Measurements from ENCODE around the gene TFCP2L1. TPM values are rescaled to one million over a fixed set of nuclear protein-coding genes. Genes with fewer than 3 reads are reported as not detected.

Gene TFCP2L1
- total RNA-seq, 1 donor, result under 0.01 TPM

DNA sequence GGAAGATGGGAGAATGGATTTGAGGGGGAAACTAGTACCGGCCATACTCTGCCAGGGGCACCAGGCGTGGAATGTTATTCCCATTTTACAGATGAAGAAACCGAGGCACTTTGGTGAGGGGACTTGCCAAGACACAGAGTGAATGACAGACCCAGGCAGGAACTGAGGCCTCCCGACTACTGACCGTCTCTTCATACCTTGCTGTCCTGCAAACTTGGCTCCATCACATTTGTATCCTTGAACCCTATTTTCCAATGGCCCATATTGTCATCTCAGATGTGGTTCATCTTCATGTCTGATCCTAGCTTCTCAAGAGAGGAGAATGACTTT, 6.2 kb upstream of the TFCP2L1 start:
- Histone ChIP-seq H2AFZ (ENCODE audit: low read length) (no peak overlapping the region), H3K27me3 (ENCODE audit: insufficient read depth, low read length) (peaks cover under 1% of the 10 kb centered on the region), H3K36me3 (ENCODE audit: insufficient read depth, low read length) (no peaks in the 10 kb centered on the region), H3K79me2 (ENCODE audit: insufficient read depth, low read length) (no peaks in the 10 kb centered on the region), H3K9me3 (ENCODE audit: low read depth, low read length) (no peaks in the 10 kb centered on the region), H4K20me1 (ENCODE audit: insufficient read depth, low read length) (no peaks in the 10 kb centered on the region), H3K4me3 (ENCODE audit: insufficient read depth, low read length) (no peak overlapping the region), H3K4me1 (ENCODE audit: insufficient read depth, low read length) (no peaks in the 10 kb centered on the region), H3K4me2 (ENCODE audit: insufficient read depth, low read length) (no peak overlapping the region), H3K27ac (ENCODE audit: low read depth, low read length) (no peak overlapping the region)
- DNase-seq (ENCODE audit: insufficient read length, low spot score, missing footprints), result no peak
- no peak for TF ChIP-seq CTCF (IDR thresholded peaks at IDR 0.05; ENCODE audit: extremely low read depth, low read depth, low read length)

- Histone ChIP-seq H3K4me3 (ENCODE audit: insufficient read depth, low read length) (no peak overlapping the region), H3K9me3 (ENCODE audit: low read depth, low read length) (no peaks in the 10 kb centered on the region), H2AFZ (ENCODE audit: low read length) (no peak overlapping the region), H3K27me3 (ENCODE audit: insufficient read depth, low read length) (peaks cover 15% of the 10 kb centered on the region), H3K27ac (ENCODE audit: low read depth, low read length) (no peak overlapping the region), H3K36me3 (ENCODE audit: insufficient read depth, low read length) (no peaks in the 10 kb centered on the region), H3K4me2 (ENCODE audit: insufficient read depth, low read length) (no peak overlapping the region), H3K79me2 (ENCODE audit: insufficient read depth, low read length) (no peaks in the 10 kb centered on the region), H4K20me1 (ENCODE audit: insufficient read depth, low read length) (no peaks in the 10 kb centered on the region), H3K4me1 (ENCODE audit: insufficient read depth, low read length) (no peaks in the 10 kb centered on the region)
- no peak for DNase-seq (ENCODE audit: insufficient read length, low spot score, missing footprints)
- no peak for TF ChIP-seq CTCF (IDR thresholded peaks at IDR 0.05; ENCODE audit: extremely low read depth, low read depth, low read length)
These were observed 4.3 kb upstream of the TFCP2L1 start for GRCh38 chr2:121289271-121289670.

DNA sequence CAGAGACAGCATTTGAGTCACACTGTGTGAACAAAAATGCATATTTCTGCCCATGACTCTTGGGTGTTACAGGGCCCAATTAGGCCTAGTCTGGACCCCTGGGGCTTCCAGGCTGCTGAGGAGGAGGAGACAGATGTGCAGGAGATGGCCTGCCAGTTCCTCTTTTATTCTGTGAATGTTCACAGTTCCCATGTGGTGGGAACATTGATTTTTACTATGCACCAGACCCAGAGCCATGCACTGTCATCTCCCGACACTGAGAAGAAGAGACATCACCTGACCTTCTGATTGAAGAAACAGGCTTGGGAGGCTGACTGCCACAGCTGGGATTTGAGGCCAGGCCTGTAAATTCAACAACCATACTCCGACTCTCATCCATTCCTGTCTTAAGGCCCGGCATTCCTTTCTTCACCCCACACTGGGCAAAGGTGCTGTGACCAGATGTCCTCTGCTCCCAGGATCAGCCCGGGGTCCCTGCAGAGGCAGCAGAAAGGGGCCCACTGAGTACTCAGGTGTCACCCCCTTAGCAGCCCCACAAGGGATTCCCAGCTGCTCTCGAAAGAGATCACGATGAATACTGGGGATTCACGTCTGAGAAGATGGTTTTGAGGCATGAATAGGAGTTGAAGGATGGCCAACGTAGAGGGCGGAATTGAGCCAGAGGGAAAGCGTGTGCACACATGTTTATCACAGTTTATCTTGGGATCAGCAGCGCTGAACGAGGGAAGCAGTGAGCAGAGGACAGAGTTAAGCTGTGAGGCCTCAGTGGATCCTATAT, 3.6 kb upstream of the TFCP2L1 start:
- H3K9me3 ChIP-seq (ENCODE audit: low read depth, low read length), result no peaks in the 10 kb centered on the region
- peaks cover 21% of the 10 kb centered on the region for H3K27me3 ChIP-seq (ENCODE audit: insufficient read depth, low read length)
- DNase-seq (ENCODE audit: insufficient read length, low spot score, missing footprints), result peak; percentile 52
- no peak overlapping the region for H2AFZ ChIP-seq (ENCODE audit: low read length)
- no peak for TF ChIP-seq CTCF (IDR thresholded peaks at IDR 0.05; ENCODE audit: extremely low read depth, low read depth, low read length)
- no peaks in the 10 kb centered on the region for H3K4me1 ChIP-seq (ENCODE audit: insufficient read depth, low read length)
- no peak overlapping the region for H3K4me3 ChIP-seq (ENCODE audit: insufficient read depth, low read length)
- no peaks in the 10 kb centered on the region for H3K36me3 ChIP-seq (ENCODE audit: insufficient read depth, low read length)
- no peaks in the 10 kb centered on the region for H4K20me1 ChIP-seq (ENCODE audit: insufficient read depth, low read length)
- H3K4me2 ChIP-seq (ENCODE audit: insufficient read depth, low read length), result no peak overlapping the region
- H3K79me2 ChIP-seq (ENCODE audit: insufficient read depth, low read length), result no peaks in the 10 kb centered on the region
- H3K27ac ChIP-seq (ENCODE audit: low read depth, low read length), result no peak overlapping the region

GRCh38 chr2:121287956-121288355, 3.0 kb upstream of the TFCP2L1 start:
- no peaks in the 10 kb centered on the region for H3K36me3 ChIP-seq (ENCODE audit: insufficient read depth, low read length)
- no peak overlapping the region for H3K4me2 ChIP-seq (ENCODE audit: insufficient read depth, low read length)
- peaks cover 28% of the 10 kb centered on the region for H3K27me3 ChIP-seq (ENCODE audit: insufficient read depth, low read length)
- no peak overlapping the region for H2AFZ ChIP-seq (ENCODE audit: low read length)
- no peak for DNase-seq (ENCODE audit: insufficient read length, low spot score, missing footprints)
- TF ChIP-seq CTCF (IDR thresholded peaks at IDR 0.05; ENCODE audit: extremely low read depth, low read depth, low read length), result no peak
- no peak overlapping the region for H3K27ac ChIP-seq (ENCODE audit: low read depth, low read length)
- no peaks in the 10 kb centered on the region for H3K4me1 ChIP-seq (ENCODE audit: insufficient read depth, low read length)
- no peaks in the 10 kb centered on the region for H3K9me3 ChIP-seq (ENCODE audit: low read depth, low read length)
- H4K20me1 ChIP-seq (ENCODE audit: insufficient read depth, low read length), result no peaks in the 10 kb centered on the region
- no peak overlapping the region for H3K4me3 ChIP-seq (ENCODE audit: insufficient read depth, low read length)
- no peaks in the 10 kb centered on the region for H3K79me2 ChIP-seq (ENCODE audit: insufficient read depth, low read length)
